Kidney glomerular epithelial cell (primary cell): ENCODE data around the gene TBCD.
A peak's percentile ranks its signal among the peaks of the same experiment; 100 is the strongest.
"Not testable (repeated sequence)": the region's sequence is repeated elsewhere in the genome, so short reads cannot be mapped to it uniquely, and the experiment has no call there.

ENCODE experiments used
- DNase-seq: peaks from one replicate; lab custom pipeline; 2025; lab: John Stamatoyannopoulos, UW

Gene TBCD

DNA sequence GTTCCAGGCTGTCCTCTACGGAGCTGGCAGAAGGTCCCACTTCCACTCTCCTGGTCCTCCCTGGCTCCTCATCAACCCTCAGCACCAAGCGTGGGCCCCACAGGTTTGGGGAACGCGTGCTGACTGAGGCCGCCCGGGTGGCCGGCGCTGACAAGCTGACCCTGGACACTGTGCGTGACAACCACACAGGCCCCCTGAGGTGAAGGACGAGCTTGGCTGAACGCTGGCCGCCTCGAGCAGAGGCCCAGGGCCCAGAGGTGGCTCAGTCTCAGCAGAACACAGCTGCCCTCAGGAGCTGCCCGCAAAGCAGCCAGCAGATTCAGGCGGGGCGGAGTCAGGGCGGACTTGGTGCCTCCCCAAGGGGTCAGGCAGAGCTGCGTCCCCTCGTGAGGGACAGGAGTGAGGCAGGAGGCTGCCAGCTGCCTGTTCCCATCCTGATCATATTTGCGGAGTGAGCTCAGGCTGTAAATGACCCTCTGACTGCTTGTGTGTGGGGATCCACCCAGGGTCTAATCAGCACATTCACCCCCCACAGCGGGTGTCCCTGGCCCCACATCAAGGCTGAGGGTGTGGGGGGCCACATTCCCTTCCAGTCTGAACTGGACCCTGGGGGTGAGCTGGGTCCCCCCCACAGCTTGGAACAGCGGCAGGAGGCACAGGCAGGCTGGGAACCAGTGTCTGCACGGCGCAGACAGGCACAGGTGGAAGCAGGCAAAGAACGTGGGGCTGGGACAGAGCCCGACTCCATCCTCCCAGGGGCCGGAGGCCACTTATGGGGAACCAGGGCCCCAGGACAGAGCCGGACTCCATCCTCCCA lies 222.5 kb downstream of the TBCD start:
- DNase-seq = no peak

DNA sequence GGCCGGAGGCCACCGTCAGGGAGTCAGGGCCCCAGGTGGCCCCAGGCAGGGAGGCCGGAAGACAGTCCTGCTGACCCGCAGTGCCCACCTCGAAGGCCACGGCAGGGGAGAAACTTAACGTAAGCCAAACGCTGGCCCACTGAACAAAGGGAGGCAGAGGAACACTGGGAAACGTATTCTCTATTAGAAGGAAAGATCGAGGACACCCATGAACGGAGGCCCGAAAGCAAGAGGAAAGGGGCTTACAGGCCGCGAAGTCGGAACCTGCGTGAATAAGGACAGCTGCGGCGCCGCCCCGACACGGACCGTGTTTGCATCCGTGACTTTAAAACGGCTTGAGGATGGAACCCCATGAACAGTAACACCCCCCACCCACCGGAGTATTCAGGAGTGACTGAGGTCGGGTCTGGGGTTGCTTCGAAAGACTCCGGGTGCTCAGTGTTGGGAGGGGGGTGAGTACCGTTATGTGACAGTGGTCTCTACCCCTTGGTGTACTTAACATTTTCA lies 225.2 kb downstream of the TBCD start:
- DNase-seq = no peak

DNA sequence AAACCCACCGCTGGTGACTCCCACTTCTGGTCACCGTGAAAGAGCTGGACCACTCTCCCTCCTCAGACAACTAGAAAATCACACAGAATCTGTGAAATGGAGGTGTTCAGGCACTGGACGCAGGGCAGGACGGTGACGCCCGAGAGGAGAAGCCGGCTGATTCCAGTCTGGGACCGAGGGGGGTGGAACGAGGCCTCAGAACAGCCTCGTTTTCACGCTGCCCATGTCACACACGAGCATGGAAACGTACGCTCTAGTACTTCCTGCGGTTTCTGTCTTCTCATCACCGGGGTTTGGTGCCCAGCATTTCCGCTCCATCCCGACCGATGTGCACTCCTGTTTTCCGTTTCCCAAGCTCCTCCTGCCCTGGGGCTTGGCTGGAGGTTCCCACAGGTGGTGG lies 225.7 kb downstream of the TBCD start:
- DNase-seq = no peak

DNA sequence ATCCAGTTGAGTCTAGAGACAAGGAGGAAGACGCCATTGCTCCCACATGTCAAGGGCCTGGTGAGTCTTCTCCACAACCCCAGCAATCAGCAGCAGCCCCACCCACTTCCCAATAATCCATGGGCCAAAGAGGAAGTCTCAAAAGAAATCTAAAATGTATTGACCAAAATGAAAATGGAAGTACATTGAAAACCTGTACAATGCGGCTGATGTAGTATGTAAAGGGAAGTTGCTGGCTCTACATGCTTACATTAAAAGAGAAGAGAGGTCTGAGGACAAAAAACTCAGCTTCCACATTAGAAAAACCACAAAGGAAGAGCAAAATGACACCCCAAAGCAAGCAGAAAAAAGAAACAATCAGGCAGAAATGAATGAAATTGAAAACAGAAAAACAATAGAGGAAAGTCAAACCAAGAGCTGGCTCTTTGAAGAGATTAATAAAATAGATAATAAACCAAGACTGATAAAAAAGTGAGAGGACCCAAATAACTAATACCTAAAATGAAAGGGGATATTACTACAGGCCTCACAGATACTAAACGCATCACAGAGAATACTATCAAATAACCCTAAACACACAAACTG lies 227.0 kb downstream of the TBCD start:
- no peak for DNase-seq

DNA sequence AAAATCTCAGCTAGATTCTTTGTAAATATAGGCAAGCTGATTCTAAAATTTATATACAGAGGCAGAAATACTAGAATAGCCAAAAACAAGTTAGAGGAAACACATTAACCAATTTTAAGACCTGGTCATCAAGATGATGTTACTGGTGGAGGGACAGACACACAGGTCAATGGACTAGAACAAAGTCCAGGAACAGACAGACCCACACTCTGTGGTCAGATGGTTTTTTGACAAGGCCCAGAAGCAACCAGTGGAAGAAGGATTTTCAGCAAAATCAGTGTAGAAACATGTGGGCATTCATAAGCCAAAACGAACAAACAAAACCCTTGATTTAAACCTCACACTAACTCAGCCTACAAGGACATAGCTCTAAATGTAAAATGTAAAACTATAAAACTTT lies 227.9 kb downstream of the TBCD start:
- DNase-seq = no peak

DNA sequence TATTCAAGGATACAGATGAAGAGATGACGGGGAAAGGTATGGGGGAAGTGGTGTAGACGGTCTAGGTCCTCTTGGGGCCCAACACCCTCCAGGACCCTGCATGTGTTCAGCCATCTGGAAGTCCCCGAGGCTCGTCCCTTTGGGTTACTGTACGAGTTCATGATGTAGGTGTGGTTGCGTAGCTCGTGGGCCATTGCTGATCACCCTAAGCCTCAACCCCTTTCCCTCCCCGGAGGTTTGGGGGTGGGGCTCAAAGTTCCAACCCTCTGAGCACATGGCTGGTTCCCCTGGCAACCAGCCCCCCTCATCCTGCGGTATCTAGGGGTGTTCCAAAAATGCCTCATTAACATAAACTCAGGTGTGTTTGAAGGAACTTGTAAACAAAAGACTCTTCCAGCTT lies 228.8 kb downstream of the TBCD start:
- no peak for DNase-seq

DNA sequence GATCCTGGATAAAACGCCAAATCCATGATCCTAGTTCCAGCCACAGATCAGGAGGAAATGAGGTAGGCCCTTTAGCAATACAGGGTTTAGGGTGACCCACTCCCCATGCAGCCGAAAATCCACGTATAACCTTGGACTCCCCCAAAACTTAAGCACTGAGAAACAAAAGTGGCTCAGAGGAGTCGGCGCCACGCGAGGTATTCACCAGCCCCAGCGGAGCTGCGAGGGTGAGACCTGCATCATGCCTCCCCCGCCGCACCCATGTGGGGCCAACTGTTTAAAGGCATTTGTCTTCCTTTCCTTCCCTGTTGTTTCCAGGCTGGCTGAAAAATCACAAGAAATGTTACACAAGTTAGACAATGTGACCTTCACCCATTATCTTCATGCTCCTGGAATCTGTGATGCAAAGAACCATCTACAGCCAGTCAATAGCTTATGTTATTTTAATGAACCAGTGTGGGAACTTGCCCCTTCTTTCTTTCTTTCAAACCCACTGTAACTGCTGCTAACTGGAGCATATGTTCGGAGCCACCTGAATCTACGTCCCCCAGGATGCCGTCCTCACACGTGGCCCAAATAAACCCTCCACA lies 229.4 kb downstream of the TBCD start:
- no peak for DNase-seq

DNA sequence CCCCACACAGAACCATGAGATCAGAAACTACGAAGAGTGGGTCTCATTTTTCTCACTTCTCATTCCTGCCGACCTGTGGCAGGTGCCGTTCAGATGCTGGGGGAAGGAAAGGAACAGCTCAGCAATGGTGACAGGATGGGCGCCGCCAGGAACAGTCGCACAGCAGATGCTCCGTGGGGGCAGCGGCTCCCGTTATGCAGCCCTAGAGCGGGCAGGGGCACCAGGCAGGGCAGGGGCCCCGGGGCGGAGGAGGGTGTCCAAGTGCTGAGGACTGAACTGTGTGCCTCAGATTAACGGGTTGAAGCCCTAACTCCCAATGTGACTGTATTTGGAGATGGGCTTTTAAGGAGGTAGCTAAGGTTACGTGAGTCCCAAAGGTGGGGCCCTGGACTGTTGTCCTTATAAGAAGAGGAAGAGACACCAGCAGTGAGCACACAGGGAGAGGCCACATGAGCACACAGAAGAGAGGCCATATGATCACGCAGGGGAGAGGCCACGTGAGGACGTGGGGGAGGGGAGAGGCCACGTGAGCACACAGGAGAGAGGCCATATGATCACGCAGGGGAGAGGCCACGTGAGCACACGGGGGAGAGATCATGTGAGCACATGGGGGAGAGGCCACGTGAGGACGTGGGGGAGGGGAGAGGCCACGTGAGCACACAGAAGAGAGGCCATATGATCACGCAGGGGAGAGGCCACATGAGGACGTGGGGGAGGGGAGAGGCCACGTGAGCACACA lies 231.8 kb downstream of the TBCD start:
- DNase-seq = no peak

DNA sequence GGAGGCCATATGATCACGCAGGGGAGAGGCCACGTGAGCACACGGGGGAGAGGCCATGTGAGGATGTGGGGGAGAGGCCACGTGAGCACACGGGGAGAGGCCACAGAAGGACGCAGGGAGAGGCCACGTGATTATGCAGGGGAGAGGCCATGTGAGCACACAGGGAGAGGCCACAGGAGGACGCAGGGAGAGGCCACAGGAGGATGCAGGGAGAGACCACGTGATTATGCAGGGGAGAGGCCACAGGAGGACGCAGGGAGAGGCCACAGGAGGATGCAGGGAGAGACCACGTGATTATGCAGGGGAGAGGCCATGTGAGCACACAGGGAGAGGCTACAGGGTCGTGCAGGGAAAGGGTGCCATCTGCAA lies 232.4 kb downstream of the TBCD start:
- not testable (repeated sequence) for DNase-seq

DNA sequence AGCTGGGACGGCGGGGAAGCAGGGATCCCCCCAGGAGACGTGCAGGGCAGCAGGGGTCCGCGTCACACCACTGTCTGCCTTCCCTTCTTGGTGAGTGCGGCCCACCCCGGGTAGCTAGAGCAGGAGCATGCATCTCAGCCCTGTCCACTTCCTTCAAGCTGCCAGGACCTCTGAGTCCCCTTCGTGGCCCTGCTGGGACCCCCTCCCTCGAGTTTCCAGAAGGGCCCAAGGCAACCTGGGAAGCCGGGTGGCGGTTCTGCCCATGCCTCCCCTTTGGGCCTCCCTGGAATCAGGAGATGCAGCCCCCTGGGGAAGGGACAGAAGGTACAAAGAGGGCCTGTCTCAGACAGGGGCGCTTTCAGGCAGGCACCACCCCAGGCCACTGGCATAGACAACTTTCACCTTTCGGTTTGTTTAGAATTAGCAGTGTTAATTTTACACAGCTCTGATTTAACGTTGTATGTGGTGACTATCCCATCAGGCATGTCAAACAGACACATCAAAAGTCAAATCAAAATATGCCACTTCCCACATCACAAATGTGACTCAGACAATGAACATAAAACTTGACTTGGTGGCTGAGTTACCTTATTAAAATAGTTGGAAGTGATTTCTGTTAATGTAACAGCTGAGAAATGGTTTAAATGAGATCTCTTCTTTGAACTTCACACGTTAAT lies 233.0 kb downstream of the TBCD start:
- peak; percentile 1 for DNase-seq

DNA sequence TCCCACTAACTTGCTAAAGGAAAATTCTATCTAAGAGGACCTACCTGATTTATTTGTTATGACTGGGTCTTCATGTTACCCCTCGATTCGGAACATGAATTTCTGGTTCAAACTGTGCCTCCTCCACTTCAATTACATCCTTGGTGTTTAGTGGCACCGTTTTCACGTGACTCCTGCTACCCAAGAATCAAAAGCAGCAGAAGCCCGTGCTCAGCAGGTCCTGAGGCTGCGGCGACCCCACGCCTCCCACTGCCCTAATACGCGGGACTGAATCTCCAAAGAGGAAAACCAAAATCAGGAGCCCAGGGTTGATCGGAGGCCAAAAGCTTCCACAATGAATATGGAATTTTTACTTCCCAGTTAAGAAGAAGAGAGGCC lies 233.6 kb downstream of the TBCD start:
- DNase-seq = no peak

DNA sequence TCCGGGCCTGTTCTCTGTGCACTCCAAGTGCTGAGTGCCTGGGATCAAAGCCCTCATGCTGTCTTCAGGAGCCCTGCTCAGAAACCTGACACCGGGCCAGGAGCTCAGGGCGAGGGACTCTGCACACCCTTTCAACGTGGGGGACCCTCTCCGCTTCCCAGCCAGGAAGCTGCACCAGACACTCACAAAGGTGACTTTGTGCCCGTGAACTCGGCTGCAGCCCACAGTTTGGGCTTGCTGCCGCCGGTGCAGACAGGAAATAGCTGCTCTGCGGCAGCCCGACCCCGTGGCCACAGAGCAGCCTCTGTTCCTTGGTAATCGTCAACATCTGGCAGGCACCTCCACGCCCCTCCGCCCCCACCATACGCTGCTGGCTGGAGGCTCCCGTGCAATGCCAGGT lies 234.1 kb downstream of the TBCD start:
- DNase-seq = no peak

DNA sequence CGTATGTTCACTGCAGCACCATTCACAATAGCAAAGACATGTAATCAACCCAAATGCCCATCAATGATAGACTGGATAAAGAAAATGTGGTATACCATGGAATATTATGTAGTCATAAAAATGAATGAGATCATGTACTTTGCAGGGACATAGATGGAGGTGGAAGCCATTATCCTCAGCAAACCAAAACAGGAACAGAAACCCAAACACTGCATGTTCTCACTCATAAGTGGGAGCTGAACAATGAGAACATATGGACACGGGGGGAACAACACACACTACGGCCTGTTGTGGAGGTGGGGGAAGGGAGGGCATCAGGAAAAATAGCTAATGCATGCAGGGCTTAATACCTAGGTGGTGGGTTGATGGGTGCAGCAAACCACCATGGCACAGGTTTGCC lies 237.2 kb downstream of the TBCD start:
- DNase-seq = not testable (repeated sequence)

DNA sequence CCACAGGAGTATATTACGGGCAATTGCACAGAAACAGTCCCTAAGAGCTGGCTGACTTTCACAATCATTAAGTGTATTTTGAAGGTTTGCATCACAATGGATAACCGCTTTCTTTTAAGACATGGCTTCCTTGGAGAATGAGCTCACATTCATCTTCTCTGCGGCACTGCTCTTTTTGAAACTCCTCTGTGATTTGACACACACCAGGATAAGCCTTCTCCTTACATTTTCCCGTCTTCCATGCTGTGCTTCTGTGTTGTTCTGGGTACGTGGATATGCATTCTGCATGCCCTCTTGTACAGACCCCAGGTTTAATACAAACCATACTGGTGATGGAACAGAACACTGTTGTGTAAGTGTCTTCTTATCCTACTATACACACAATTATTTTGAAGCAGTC lies 238.0 kb downstream of the TBCD start:
- no peak for DNase-seq

DNA sequence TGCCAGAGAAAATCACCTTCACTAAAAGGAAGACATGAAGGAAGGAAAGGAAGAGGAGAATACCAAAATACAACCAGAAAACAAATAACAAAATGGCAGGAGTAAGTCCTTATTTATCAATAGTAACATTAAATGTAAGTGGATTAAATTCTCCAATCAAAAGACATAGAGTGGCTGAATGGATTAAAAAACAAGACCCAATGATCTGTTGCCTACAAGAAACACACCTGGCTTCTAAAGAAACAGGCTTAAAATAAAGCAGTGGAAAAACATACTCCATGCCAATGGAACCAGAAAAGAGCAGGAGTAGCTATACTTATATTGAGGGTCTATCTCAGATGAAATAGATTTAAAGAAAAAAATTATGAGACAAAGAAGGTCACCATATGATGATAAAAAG lies 241.1 kb downstream of the TBCD start:
- DNase-seq = no peak
